Measurements from ENCODE around the gene ALG8.

ALG8 gene

GRCh38 chr11:78158987-78159652 is 19.7 kb upstream of the ALG8 start:
- no peak overlapping the region for H4K8ac ChIP-seq (ENCODE audit: low read length)
- H4K91ac ChIP-seq (ENCODE audit: low read length), result no peak overlapping the region
- H2AK5ac ChIP-seq (ENCODE audit: low read length, severe bottlenecking), result no peak overlapping the region
- H3K14ac ChIP-seq (ENCODE audit: low read length in 2 of 2), result no peak overlapping the region
- no peak overlapping the region for H2BK5ac ChIP-seq (ENCODE audit: low read depth, low read length, poor library complexity, severe bottlenecking)
- H2BK15ac ChIP-seq (ENCODE audit: low read depth, poor library complexity, severe bottlenecking), result no peak overlapping the region
- no peaks in the 10 kb centered on the region for H3K9me3 ChIP-seq (ENCODE audit: control insufficient read depth, low read length)
- H3K4ac ChIP-seq (ENCODE audit: low read depth in 1 of 2, low read length in 2 of 2), result no peak overlapping the region
- no peak overlapping the region for H3K9ac ChIP-seq (ENCODE audit: low read length)
- H3K36me3 ChIP-seq (ENCODE audit: control insufficient read depth in 1 of 2, insufficient read depth in 2 of 2, low read depth in 1 of 2, low read length in 2 of 2), result no peaks in the 10 kb centered on the region
- no peaks in the 10 kb centered on the region for H3K4me1 ChIP-seq (ENCODE audit: control insufficient read depth, insufficient read depth, low read depth, low read length)
- no peak overlapping the region for H2BK120ac ChIP-seq (ENCODE audit: low read depth, low read length)
- H2AFZ ChIP-seq (ENCODE audit: low read depth, low read length), result no peak overlapping the region
- H3K27me3 ChIP-seq (ENCODE audit: control insufficient read depth in 1 of 2, insufficient read depth in 1 of 2, low read length in 2 of 2), result no peaks in the 10 kb centered on the region
- peak overlapping the region in 1 of 2 experiments; percentile 49 for H2BK12ac ChIP-seq (ENCODE audit: low read length in 2 of 2)
- 87% methylated on average over 5 of the region's 6 CpGs for WGBS
- no peaks in the 10 kb centered on the region for H3K79me1 ChIP-seq (replicated peaks; ENCODE audit: low read length, poor library complexity, severe bottlenecking)
- H3K4me3 ChIP-seq (ENCODE audit: insufficient read depth in 1 of 2, low read depth in 1 of 2, low read length in 2 of 2), result no peak overlapping the region
- peak overlapping the region in 1 of 2 experiments; percentile 75 for H3K18ac ChIP-seq (ENCODE audit: low read depth in 1 of 2, low read length in 2 of 2)
- peak; percentile 12 for DNase-seq
- H3K27ac ChIP-seq (ENCODE audit: low read length, poor library complexity, severe bottlenecking), result no peak overlapping the region
- H3K23ac ChIP-seq (ENCODE audit: low read length in 2 of 2), result no peak overlapping the region
- no peak overlapping the region for H3K4me2 ChIP-seq (ENCODE audit: low read length, poor library complexity, severe bottlenecking)

- Histone ChIP-seq H3K23ac (ENCODE audit: low read length in 2 of 2) (no peak overlapping the region), H3K9me3 (ENCODE audit: control insufficient read depth, low read length) (no peaks in the 10 kb centered on the region), H3K27me3 (ENCODE audit: control insufficient read depth in 1 of 2, insufficient read depth in 1 of 2, low read length in 2 of 2) (no peaks in the 10 kb centered on the region), H3K79me1 (replicated peaks; ENCODE audit: low read length, poor library complexity, severe bottlenecking) (no peaks in the 10 kb centered on the region), H3K4ac (ENCODE audit: low read depth in 1 of 2, low read length in 2 of 2) (no peak overlapping the region), H2AFZ (ENCODE audit: low read depth, low read length) (no peak overlapping the region), H2BK15ac (ENCODE audit: low read depth, poor library complexity, severe bottlenecking) (no peak overlapping the region), H2BK12ac (ENCODE audit: low read length in 2 of 2) (no peak overlapping the region), H3K4me2 (ENCODE audit: low read length, poor library complexity, severe bottlenecking) (no peak overlapping the region), H3K27ac (ENCODE audit: low read length, poor library complexity, severe bottlenecking) (no peak overlapping the region), H3K4me3 (ENCODE audit: insufficient read depth in 1 of 2, low read depth in 1 of 2, low read length in 2 of 2) (no peak overlapping the region), H2AK5ac (ENCODE audit: low read length, severe bottlenecking) (no peak overlapping the region), H3K18ac (ENCODE audit: low read depth in 1 of 2, low read length in 2 of 2) (no peak overlapping the region), H2BK5ac (ENCODE audit: low read depth, low read length, poor library complexity, severe bottlenecking) (no peak overlapping the region), H3K9ac (ENCODE audit: low read length) (no peak overlapping the region), H3K14ac (ENCODE audit: low read length in 2 of 2) (no peak overlapping the region), H4K91ac (ENCODE audit: low read length) (no peak overlapping the region), H2BK120ac (ENCODE audit: low read depth, low read length) (no peak overlapping the region), H4K8ac (ENCODE audit: low read length) (peak overlapping the region; percentile 45), H3K4me1 (ENCODE audit: control insufficient read depth, insufficient read depth, low read depth, low read length) (no peaks in the 10 kb centered on the region), H3K36me3 (ENCODE audit: control insufficient read depth in 1 of 2, insufficient read depth in 2 of 2, low read depth in 1 of 2, low read length in 2 of 2) (peaks cover 0 to 5% of the 10 kb centered on the region in 2 experiments)
- DNase-seq, result peak; percentile 18
- WGBS, result 49% methylated on average over 5 of the region's 6 CpGs
Measured at GRCh38 chr11:78156127-78156844, 16.9 kb upstream of the ALG8 start.

- no peak overlapping the region for H3K14ac ChIP-seq (ENCODE audit: low read length in 2 of 2)
- no peak overlapping the region for H2BK5ac ChIP-seq (ENCODE audit: low read depth, low read length, poor library complexity, severe bottlenecking)
- no peak for DNase-seq
- H3K79me1 ChIP-seq (replicated peaks; ENCODE audit: low read length, poor library complexity, severe bottlenecking), result no peaks in the 10 kb centered on the region
- no peak overlapping the region for H3K18ac ChIP-seq (ENCODE audit: low read depth in 1 of 2, low read length in 2 of 2)
- no peak overlapping the region for H3K23ac ChIP-seq (ENCODE audit: low read length in 2 of 2)
- no peak overlapping the region for H3K4me2 ChIP-seq (ENCODE audit: low read length, poor library complexity, severe bottlenecking)
- no peak overlapping the region for H3K9ac ChIP-seq (ENCODE audit: low read length)
- no peak overlapping the region for H2AK5ac ChIP-seq (ENCODE audit: low read length, severe bottlenecking)
- peaks cover 0 to 8% of the 10 kb centered on the region in 2 experiments for H3K36me3 ChIP-seq (ENCODE audit: control insufficient read depth in 1 of 2, insufficient read depth in 2 of 2, low read depth in 1 of 2, low read length in 2 of 2)
- H3K27me3 ChIP-seq (ENCODE audit: control insufficient read depth in 1 of 2, insufficient read depth in 1 of 2, low read length in 2 of 2), result no peaks in the 10 kb centered on the region
- H3K4me3 ChIP-seq (ENCODE audit: insufficient read depth in 1 of 2, low read depth in 1 of 2, low read length in 2 of 2), result no peak overlapping the region
- no peak overlapping the region for H3K27ac ChIP-seq (ENCODE audit: low read length, poor library complexity, severe bottlenecking)
- H2BK12ac ChIP-seq (ENCODE audit: low read length in 2 of 2), result no peak overlapping the region
- H2BK120ac ChIP-seq (ENCODE audit: low read depth, low read length), result no peak overlapping the region
- H4K91ac ChIP-seq (ENCODE audit: low read length), result no peak overlapping the region
- H2AFZ ChIP-seq (ENCODE audit: low read depth, low read length), result no peak overlapping the region
- no peaks in the 10 kb centered on the region for H3K4me1 ChIP-seq (ENCODE audit: control insufficient read depth, insufficient read depth, low read depth, low read length)
- no peak overlapping the region for H2BK15ac ChIP-seq (ENCODE audit: low read depth, poor library complexity, severe bottlenecking)
- H4K8ac ChIP-seq (ENCODE audit: low read length), result no peak overlapping the region
- no peak overlapping the region for H3K4ac ChIP-seq (ENCODE audit: low read depth in 1 of 2, low read length in 2 of 2)
- no peaks in the 10 kb centered on the region for H3K9me3 ChIP-seq (ENCODE audit: control insufficient read depth, low read length)
Measured at GRCh38 chr11:78151804-78152203, 12.4 kb upstream of the ALG8 start.

GRCh38 chr11:78150754-78151153 is 11.3 kb upstream of the ALG8 start:
- no peak overlapping the region for H3K4ac ChIP-seq (ENCODE audit: low read depth in 1 of 2, low read length in 2 of 2)
- no peak overlapping the region for H2AFZ ChIP-seq (ENCODE audit: low read depth, low read length)
- no peak overlapping the region for H2BK15ac ChIP-seq (ENCODE audit: low read depth, poor library complexity, severe bottlenecking)
- no peak overlapping the region for H2BK5ac ChIP-seq (ENCODE audit: low read depth, low read length, poor library complexity, severe bottlenecking)
- no peaks in the 10 kb centered on the region for H3K4me1 ChIP-seq (ENCODE audit: control insufficient read depth, insufficient read depth, low read depth, low read length)
- no peak overlapping the region for H3K9ac ChIP-seq (ENCODE audit: low read length)
- H2AK5ac ChIP-seq (ENCODE audit: low read length, severe bottlenecking), result no peak overlapping the region
- H3K36me3 ChIP-seq (ENCODE audit: control insufficient read depth in 1 of 2, insufficient read depth in 2 of 2, low read depth in 1 of 2, low read length in 2 of 2), result peaks cover 0 to 8% of the 10 kb centered on the region in 2 experiments
- no peak overlapping the region for H3K14ac ChIP-seq (ENCODE audit: low read length in 2 of 2)
- H3K27me3 ChIP-seq (ENCODE audit: control insufficient read depth in 1 of 2, insufficient read depth in 1 of 2, low read length in 2 of 2), result no peaks in the 10 kb centered on the region
- H4K91ac ChIP-seq (ENCODE audit: low read length), result no peak overlapping the region
- no peaks in the 10 kb centered on the region for H3K79me1 ChIP-seq (replicated peaks; ENCODE audit: low read length, poor library complexity, severe bottlenecking)
- no peak overlapping the region for H2BK120ac ChIP-seq (ENCODE audit: low read depth, low read length)
- no peaks in the 10 kb centered on the region for H3K9me3 ChIP-seq (ENCODE audit: control insufficient read depth, low read length)
- H3K4me2 ChIP-seq (ENCODE audit: low read length, poor library complexity, severe bottlenecking), result no peak overlapping the region
- DNase-seq, result no peak
- H2BK12ac ChIP-seq (ENCODE audit: low read length in 2 of 2), result no peak overlapping the region
- no peak overlapping the region for H3K18ac ChIP-seq (ENCODE audit: low read depth in 1 of 2, low read length in 2 of 2)
- H4K8ac ChIP-seq (ENCODE audit: low read length), result no peak overlapping the region
- H3K27ac ChIP-seq (ENCODE audit: low read length, poor library complexity, severe bottlenecking), result no peak overlapping the region
- no peak overlapping the region for H3K4me3 ChIP-seq (ENCODE audit: insufficient read depth in 1 of 2, low read depth in 1 of 2, low read length in 2 of 2)
- H3K23ac ChIP-seq (ENCODE audit: low read length in 2 of 2), result no peak overlapping the region

All from mesenchymal stem cell (in vitro differentiated cells and primary cell).